Memory B cell (primary cell): ENCODE results near the gene PFKFB4.

Experiments
- ATAC-seq: fragments of 150-1000 bp; cut with Tn5 transposase; 2 replicates; pipeline ENCODE4 v1.10.0; 2021; ENCODE audit warnings: low read depth, mild to moderate bottlenecking, moderate library complexity
- DNase-seq, 2 donors: peaks; one replicate each; pipeline ENCODE4 v3.0.0; 2022; ENCODE audit warnings: low spot score in 2 of 2
- H3K27ac Mint-ChIP-seq: one replicate; pipeline ENCODE4 v1.8.0; 2022; ENCODE audit warnings: mild to moderate bottlenecking, moderate library complexity, mixed read lengths
- H3K27me3 Mint-ChIP-seq: one replicate; pipeline ENCODE4 v1.8.0; 2022; ENCODE audit warnings: mixed read lengths
- H3K36me3 Mint-ChIP-seq: one replicate; pipeline ENCODE4 v1.8.0; 2022; ENCODE audit warnings: mild to moderate bottlenecking, mixed read lengths
- H3K4me1 Mint-ChIP-seq: one replicate; pipeline ENCODE4 v1.8.0; 2022; ENCODE audit warnings: mixed read lengths
- H3K4me3 Mint-ChIP-seq: one replicate; pipeline ENCODE4 v1.8.0; 2022; ENCODE audit warnings: mild to moderate bottlenecking, moderate library complexity, mixed read lengths
- H3K9me3 Mint-ChIP-seq: one replicate; pipeline ENCODE4 v1.8.0; 2022; ENCODE audit warnings: mixed read lengths

PFKFB4 gene

DNA sequence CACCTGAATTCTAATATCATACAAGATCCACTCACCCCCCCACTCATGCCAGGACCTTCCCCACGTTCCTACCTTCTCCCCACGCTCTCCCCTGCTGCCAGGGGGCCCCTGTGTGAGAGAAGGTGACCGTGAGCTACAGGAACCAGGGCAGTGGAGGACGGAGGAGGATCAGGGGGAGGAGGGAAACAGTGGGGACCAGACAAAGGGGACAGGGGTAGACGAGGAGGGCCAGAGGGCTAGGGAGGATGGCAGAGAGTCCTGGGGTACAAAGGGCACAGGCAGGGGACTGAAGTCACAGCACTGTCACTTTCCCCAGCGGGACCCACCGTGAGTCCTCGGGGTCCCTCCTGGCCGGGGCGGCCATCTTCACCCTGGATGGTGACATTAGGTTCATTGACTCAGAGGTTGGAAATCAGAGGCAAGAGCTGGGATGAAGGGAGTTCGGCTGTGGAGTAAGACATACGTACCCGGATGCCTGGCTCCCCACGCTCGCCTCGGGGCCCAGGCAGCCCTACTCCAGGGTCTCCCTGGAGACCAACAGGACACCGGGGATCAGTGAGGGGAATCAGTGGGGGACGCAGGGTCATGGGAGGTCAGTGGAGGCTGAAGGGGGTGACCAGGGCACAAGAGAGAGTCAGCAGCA, 13.3 kb upstream of the PFKFB4 start:
- no peaks in the 10 kb centered on the region for H3K4me1 Mint-ChIP-seq
- H3K4me3 Mint-ChIP-seq, result no peak overlapping the region
- no peaks in the 10 kb centered on the region for H3K36me3 Mint-ChIP-seq
- no peaks in the 10 kb centered on the region for H3K27me3 Mint-ChIP-seq
- DNase-seq, result no peak
- no peak overlapping the region for H3K27ac Mint-ChIP-seq
- no peaks in the 10 kb centered on the region for H3K9me3 Mint-ChIP-seq
- ATAC-seq, result no peak

DNA sequence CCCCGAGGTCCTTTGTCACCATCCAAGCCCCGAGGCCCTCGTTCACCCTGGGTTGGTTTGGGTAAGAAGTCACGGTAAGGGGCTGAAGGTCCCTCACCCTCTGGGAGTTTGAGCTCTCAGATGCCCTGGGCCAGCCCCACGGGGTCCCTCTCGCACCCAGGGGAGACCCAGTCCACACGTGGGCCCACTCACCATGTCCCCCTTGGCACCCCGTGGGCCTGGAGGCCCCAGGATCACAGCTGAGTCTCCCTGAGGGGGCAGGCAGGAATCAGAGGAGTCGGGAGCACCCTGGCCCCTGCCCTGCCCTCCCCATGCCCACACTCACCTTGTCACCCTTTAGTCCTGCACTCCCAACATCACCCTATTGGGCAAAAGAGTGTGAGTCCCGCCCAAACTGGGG, 12.8 kb upstream of the PFKFB4 start:
- H3K4me3 Mint-ChIP-seq, result no peak overlapping the region
- no peaks in the 10 kb centered on the region for H3K27me3 Mint-ChIP-seq
- no peaks in the 10 kb centered on the region for H3K9me3 Mint-ChIP-seq
- DNase-seq (no peak), ATAC-seq (no peak)
- H3K36me3 Mint-ChIP-seq, result no peaks in the 10 kb centered on the region
- H3K27ac Mint-ChIP-seq, result no peak overlapping the region
- H3K4me1 Mint-ChIP-seq, result no peaks in the 10 kb centered on the region

DNA sequence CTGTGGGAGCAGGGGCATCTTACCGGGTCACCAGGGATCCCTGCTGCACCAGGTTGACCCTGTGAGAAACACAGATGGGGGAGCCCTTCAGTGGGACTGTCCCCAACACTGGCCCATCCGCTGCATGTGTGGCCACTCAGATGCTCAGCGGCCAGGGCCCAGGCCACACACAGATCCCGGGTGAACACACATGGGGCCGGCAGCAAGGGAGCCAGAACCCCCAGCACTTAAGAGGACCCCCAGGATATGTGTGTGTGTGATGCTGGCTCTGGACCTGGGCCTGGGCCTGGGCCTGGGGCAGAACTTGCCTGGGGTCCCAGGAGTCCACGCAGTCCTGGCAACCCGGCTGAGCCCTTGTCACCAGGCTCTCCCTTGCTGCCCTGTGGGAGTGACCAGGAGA, 11.9 kb upstream of the PFKFB4 start:
- H3K4me1 Mint-ChIP-seq, result no peaks in the 10 kb centered on the region

GRCh38 chr3:48567500-48567899, 10.9 kb upstream of the PFKFB4 start:
- Mint-ChIP-seq H3K4me1 (no peaks in the 10 kb centered on the region), H3K9me3 (no peaks in the 10 kb centered on the region), H3K36me3 (no peaks in the 10 kb centered on the region), H3K27me3 (no peaks in the 10 kb centered on the region), H3K27ac (no peak overlapping the region), H3K4me3 (no peak overlapping the region)
- DNase-seq, result no peak
- ATAC-seq, result no peak

More for the DNA sequence above, 11.9 kb upstream of the PFKFB4 start:
- ATAC-seq (no peak), DNase-seq (no peak)
- Mint-ChIP-seq H3K9me3 (no peaks in the 10 kb centered on the region), H3K36me3 (no peaks in the 10 kb centered on the region), H3K27ac (no peak overlapping the region), H3K27me3 (no peaks in the 10 kb centered on the region), H3K4me3 (no peak overlapping the region)

DNA sequence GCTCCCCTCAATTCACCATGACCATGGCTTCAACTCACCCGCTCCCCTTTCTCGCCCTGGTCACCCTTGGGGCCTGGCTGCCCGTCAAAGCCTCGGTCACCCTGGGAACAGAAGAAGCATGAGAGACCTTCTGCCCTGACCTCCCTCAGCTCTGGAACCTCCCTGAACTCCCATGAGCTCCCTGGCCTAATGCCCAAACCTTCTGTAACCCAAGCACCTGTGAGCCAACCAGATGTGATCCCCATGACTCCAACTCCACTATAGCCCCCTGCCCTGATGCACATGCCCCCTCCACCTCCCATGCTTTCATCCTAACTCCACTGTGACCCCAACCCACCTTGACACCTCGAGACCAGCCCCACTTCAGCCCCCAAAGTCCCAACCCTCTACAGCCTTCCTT, 10.5 kb upstream of the PFKFB4 start:
- H3K36me3 Mint-ChIP-seq, result no peaks in the 10 kb centered on the region
- H3K4me1 Mint-ChIP-seq, result no peaks in the 10 kb centered on the region
- no peaks in the 10 kb centered on the region for H3K27me3 Mint-ChIP-seq
- H3K9me3 Mint-ChIP-seq, result no peaks in the 10 kb centered on the region
- DNase-seq (no peak), ATAC-seq (no peak)
- H3K27ac Mint-ChIP-seq, result no peak overlapping the region
- no peak overlapping the region for H3K4me3 Mint-ChIP-seq

- H3K4me1 Mint-ChIP-seq, result no peaks in the 10 kb centered on the region
- H3K9me3 Mint-ChIP-seq, result no peaks in the 10 kb centered on the region
- no peaks in the 10 kb centered on the region for H3K27me3 Mint-ChIP-seq
- ATAC-seq, result no peak
- H3K36me3 Mint-ChIP-seq, result no peaks in the 10 kb centered on the region
- H3K4me3 Mint-ChIP-seq, result no peak overlapping the region
- DNase-seq, result no peak
- no peak overlapping the region for H3K27ac Mint-ChIP-seq
Observed at GRCh38 chr3:48566401-48566760, 9.8 kb upstream of the PFKFB4 start.

DNA sequence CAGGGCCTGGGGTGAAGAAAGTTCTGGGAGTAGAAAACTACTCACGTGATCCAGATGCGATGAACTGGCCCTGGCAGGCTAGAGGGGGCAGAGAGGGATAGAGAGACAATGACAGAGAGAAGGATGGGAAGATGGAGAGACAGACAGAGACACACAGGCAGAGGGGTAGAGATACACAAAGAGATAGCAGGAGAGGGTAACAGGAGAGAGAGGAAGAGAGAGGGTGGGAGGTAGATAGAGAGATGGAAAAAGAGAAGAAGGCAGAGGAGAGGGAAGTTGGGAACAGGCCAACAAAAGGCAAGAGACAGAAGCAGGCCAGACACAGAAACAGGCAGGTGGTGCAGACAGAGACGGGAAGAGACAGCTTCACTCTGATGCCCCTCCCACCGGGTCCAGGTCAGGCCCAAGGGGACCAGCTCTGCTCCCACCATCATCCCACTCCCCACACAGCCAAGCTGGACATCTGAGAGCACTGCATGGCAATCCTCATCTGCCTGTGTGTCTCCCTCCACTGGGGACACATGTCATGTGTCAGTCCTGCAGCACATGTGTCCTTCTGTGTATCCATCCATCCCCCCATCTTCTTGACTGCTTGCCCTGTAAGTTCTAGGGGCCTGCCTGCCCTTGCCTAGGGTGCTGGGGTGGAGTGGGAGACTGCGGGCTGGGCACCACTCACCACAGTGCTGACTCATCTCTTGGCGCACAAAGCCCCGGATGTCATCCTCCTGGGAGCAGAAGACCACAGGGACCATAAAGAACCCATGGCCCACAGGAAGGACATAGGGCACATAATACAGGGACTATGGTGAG, 9.2 kb upstream of the PFKFB4 start:
- H3K36me3 Mint-ChIP-seq, result no peaks in the 10 kb centered on the region

GRCh38 chr3:48565186-48565585, 8.6 kb upstream of the PFKFB4 start:
- ATAC-seq (no peak), DNase-seq (no peak)
- Mint-ChIP-seq H3K27me3 (no peaks in the 10 kb centered on the region), H3K27ac (peak overlapping the region; percentile 21), H3K4me3 (no peak overlapping the region), H3K9me3 (no peaks in the 10 kb centered on the region), H3K36me3 (no peaks in the 10 kb centered on the region), H3K4me1 (peaks cover 4% of the 10 kb centered on the region)

More for the DNA sequence above, 9.2 kb upstream of the PFKFB4 start:
- ATAC-seq (no peak), DNase-seq (no peak)
- Mint-ChIP-seq H3K4me3 (no peak overlapping the region), H3K9me3 (no peaks in the 10 kb centered on the region), H3K27me3 (no peaks in the 10 kb centered on the region), H3K27ac (peak overlapping the region; percentile 21), H3K4me1 (no peaks in the 10 kb centered on the region)

DNA sequence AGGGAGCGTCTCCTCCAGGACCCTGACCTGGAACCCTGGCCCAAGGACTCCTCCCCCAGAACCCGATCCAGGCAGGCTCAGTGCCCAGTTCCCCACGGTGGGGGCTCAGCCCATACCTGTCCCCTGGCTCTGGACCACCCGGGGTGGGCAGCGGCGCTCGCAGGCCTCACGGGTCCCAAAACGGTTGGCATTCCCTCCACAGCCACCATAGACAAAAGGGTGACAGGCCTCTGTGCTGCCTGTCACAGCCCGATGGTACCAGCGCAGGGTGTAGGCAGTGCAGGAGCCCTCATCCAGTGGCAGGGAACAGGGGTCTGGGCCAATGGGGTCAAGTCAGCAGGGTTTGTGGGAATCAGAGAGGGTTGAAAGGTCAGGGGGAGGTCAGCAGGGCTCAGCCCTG, 8.1 kb upstream of the PFKFB4 start:
- H3K4me1 Mint-ChIP-seq, result peaks cover 9% of the 10 kb centered on the region
- no peak overlapping the region for H3K27ac Mint-ChIP-seq
- H3K36me3 Mint-ChIP-seq, result no peaks in the 10 kb centered on the region
- H3K9me3 Mint-ChIP-seq, result no peaks in the 10 kb centered on the region
- ATAC-seq (no peak), DNase-seq (no peak)
- no peaks in the 10 kb centered on the region for H3K27me3 Mint-ChIP-seq
- H3K4me3 Mint-ChIP-seq, result no peak overlapping the region

DNA sequence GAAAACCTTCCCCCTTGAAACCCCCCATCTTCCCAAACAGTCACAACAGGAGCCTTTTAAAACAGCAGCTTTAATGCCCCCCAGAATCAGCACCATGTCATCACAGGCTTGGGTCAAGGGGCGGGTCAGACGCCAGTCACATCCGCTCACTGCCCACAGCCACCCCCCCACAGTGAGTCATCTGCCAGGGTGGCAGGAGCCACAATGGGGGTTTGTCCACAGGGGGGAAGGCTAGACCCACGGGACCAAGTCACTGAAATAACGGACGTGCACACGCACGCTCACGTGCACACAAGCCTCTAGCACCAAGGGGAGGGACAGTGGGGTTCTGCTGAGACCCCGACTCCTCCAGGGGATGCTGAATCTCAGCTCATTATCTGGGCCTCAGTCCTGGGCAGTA, 7.4 kb upstream of the PFKFB4 start:
- Mint-ChIP-seq H3K4me3 (no peak overlapping the region), H3K27ac (no peak overlapping the region)
- DNase-seq, result no peak

DNA sequence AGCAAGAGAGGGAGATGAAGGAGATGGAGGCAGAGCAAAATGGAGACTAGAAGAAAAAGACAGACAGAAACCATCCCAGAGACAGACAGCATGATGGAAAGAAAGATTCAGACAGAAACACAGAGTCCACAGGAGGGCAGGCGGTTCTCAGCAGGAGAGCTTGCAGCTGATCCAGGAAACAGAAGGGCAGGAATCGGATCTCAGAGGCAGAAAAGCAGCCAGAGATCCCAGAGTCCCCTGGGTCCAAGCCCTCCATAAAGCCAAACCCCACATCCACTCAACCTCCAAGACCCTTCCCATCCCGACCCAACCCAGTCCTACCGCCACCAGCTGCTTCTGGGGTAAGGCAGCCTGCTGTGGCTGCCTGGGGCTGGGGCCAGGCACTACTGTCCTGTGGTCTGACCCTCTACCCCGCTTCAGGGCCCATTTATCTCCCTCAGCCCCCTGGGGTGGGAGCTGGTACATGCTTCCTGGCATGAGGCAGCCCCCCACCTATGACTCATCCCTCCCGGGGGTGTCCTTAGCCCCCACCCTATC, 6.8 kb upstream of the PFKFB4 start, which contains the start of gene UCN2:
Gene UCN2, minus strand, starts transcription at position 400 of the 537 bp plus-strand sequence. CDS start 657 bp downstream, outside the sequence.
- no peak for ATAC-seq
- Mint-ChIP-seq H3K4me3 (no peak within 1 kb of the TSS), H3K27ac (no peak within 1 kb of the TSS), H3K9me3 (no peaks in the 10 kb centered on the region), H3K4me1 (peaks cover 17% of the 10 kb centered on the region), H3K27me3 (no peaks in the 10 kb centered on the region), H3K36me3 (no peaks in the 10 kb centered on the region)
- no peak for DNase-seq

More for the DNA sequence above, 7.4 kb upstream of the PFKFB4 start:
- H3K27me3 Mint-ChIP-seq, result no peaks in the 10 kb centered on the region
- peak; percentile 40 for ATAC-seq
- no peaks in the 10 kb centered on the region for H3K9me3 Mint-ChIP-seq
- H3K4me1 Mint-ChIP-seq, result peaks cover 12% of the 10 kb centered on the region
- H3K36me3 Mint-ChIP-seq, result no peaks in the 10 kb centered on the region

GRCh38 chr3:48562367-48563095, 5.9 kb upstream of the PFKFB4 start:
- ATAC-seq (no peak), DNase-seq (no peak)
- Mint-ChIP-seq H3K9me3 (no peaks in the 10 kb centered on the region), H3K36me3 (no peaks in the 10 kb centered on the region), H3K4me1 (peaks cover 20% of the 10 kb centered on the region), H3K4me3 (no peak overlapping the region), H3K27me3 (no peaks in the 10 kb centered on the region), H3K27ac (no peak overlapping the region)

- Mint-ChIP-seq H3K27me3 (no peaks in the 10 kb centered on the region), H3K9me3 (no peaks in the 10 kb centered on the region), H3K4me3 (peak overlapping the region; percentile 59), H3K36me3 (no peaks in the 10 kb centered on the region), H3K4me1 (peaks cover 27% of the 10 kb centered on the region), H3K27ac (no peak overlapping the region)
- no peak for DNase-seq
- ATAC-seq, result no peak
Observed at GRCh38 chr3:48561045-48561736, 4.6 kb upstream of the PFKFB4 start.

DNA sequence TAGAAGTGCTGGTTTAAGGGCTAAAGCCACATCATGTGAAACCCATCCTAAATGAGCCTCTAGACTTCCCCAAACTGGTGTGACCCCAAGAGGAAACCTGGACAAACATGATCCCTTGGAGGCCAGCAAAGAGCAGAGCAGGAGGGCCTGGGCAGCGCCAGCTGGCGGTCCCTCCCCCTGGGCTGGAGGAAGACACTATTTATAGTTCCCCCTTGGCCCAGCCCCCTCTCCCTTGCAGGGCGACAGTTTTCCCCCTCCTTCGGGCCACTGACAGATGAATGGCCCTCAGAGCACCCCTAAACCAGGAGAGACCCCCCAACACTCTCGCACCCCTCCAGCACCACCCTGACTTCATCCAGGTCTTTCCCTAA, 4.0 kb upstream of the PFKFB4 start:
- H3K27ac Mint-ChIP-seq, result no peak overlapping the region
- H3K4me3 Mint-ChIP-seq, result peak overlapping the region; percentile 59
- H3K4me1 Mint-ChIP-seq, result peaks cover 27% of the 10 kb centered on the region
- ATAC-seq, result no peak
- no peaks in the 10 kb centered on the region for H3K36me3 Mint-ChIP-seq
- no peaks in the 10 kb centered on the region for H3K27me3 Mint-ChIP-seq
- no peak for DNase-seq
- no peaks in the 10 kb centered on the region for H3K9me3 Mint-ChIP-seq
